ENCODE measurements around the gene KCND3.

The KCND3 gene

DNA sequence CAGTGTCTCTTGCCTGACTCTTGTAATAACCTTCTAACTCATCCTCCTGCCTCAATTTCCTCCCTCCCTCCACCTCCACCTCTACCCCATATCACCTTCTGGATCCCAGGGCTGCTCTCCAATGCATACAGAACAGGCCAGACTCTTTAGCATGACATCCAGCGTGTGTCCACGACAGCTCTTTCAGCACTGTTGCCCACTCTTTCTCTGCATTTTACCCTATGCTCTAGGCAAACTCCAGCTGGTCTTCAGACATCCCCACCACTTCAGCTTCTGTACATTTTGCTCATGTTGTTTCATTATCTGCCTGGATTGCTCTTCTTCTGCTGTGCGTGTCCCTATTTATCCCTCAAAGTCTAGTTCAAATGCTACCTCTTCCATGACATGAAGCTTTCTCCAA, 255.0 kb downstream of the KCND3 start:
- Histone ChIP-seq H4K20me1 (ENCODE audit: control insufficient read depth, insufficient read depth, low read depth, low read length) (no peaks in the 10 kb centered on the region), H3K27ac (ENCODE audit: low read depth, low read length) (no peak overlapping the region), H3K9me3 (ENCODE audit: control insufficient read depth, insufficient read depth, low read length) (no peaks in the 10 kb centered on the region), H3K4me2 (ENCODE audit: low read length) (no peak overlapping the region), H3K4me3 (ENCODE audit: low read length) (no peak overlapping the region), H3K36me3 (ENCODE audit: control insufficient read depth, low read length) (no peaks in the 10 kb centered on the region), H3K9me2 (replicated peaks; ENCODE audit: control insufficient read depth, low read length) (no peaks in the 10 kb centered on the region), H3F3A (ENCODE audit: control insufficient read depth, insufficient read depth) (peaks cover 3% of the 10 kb centered on the region; the same call in 1 of the 2 replicates), H3K79me2 (ENCODE audit: control insufficient read depth, low read length) (no peaks in the 10 kb centered on the region), H3K27me3 (ENCODE audit: control insufficient read depth, low read length) (peaks cover under 1% of the 10 kb centered on the region), H3K4me1 (ENCODE audit: control insufficient read depth, low read length) (peaks cover 25% of the 10 kb centered on the region)
- TF ChIP-seq EZH2phosphoT487 (IDR thresholded peaks at IDR 0.05; ENCODE audit: borderline replicate concordance, low read length) = no peak
- TF ChIP-seq, protein P1, sequence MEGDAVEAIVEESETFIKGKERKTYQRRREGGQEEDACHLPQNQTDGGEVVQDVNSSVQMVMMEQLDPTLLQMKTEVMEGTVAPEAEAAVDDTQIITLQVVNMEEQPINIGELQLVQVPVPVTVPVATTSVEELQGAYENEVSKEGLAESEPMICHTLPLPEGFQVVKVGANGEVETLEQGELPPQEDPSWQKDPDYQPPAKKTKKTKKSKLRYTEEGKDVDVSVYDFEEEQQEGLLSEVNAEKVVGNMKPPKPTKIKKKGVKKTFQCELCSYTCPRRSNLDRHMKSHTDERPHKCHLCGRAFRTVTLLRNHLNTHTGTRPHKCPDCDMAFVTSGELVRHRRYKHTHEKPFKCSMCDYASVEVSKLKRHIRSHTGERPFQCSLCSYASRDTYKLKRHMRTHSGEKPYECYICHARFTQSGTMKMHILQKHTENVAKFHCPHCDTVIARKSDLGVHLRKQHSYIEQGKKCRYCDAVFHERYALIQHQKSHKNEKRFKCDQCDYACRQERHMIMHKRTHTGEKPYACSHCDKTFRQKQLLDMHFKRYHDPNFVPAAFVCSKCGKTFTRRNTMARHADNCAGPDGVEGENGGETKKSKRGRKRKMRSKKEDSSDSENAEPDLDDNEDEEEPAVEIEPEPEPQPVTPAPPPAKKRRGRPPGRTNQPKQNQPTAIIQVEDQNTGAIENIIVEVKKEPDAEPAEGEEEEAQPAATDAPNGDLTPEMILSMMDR (IDR thresholded peaks at IDR 0.05; ENCODE audit: low read depth, low read length, poor library complexity, severe bottlenecking) = no peak

DNA sequence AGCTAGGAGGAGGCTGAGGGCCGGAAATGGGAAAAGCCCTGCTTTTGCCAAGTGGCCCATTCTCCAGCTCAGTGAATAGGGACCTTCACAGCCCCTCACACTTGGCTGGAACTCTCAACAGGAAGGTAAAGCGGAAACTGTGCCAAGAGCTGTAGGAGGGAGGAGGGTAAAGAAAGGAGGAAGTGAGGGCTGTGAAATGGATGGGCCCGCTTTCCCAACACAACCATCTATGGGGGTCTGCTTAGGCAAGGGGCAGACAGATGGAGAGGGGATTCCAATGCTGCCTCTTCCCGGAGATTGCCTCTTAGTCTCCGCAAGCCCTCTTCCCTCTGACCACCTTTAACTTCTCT, 255.5 kb downstream of the KCND3 start:
- Histone ChIP-seq H3K4me3 (ENCODE audit: low read length) (no peak overlapping the region), H3K4me1 (ENCODE audit: control insufficient read depth, low read length) (peaks cover 25% of the 10 kb centered on the region), H4K20me1 (ENCODE audit: control insufficient read depth, insufficient read depth, low read depth, low read length) (no peaks in the 10 kb centered on the region), H3K36me3 (ENCODE audit: control insufficient read depth, low read length) (no peaks in the 10 kb centered on the region), H3K4me2 (ENCODE audit: low read length) (no peak overlapping the region), H3F3A (ENCODE audit: control insufficient read depth, insufficient read depth) (peaks cover 3% of the 10 kb centered on the region; the same call in 1 of the 2 replicates), H3K9me2 (replicated peaks; ENCODE audit: control insufficient read depth, low read length) (no peaks in the 10 kb centered on the region), H3K79me2 (ENCODE audit: control insufficient read depth, low read length) (no peaks in the 10 kb centered on the region), H3K27me3 (ENCODE audit: control insufficient read depth, low read length) (no peaks in the 10 kb centered on the region; the same call in 1 of the 2 replicates), H3K9me3 (ENCODE audit: control insufficient read depth, insufficient read depth, low read length) (no peaks in the 10 kb centered on the region), H3K27ac (ENCODE audit: low read depth, low read length) (no peak overlapping the region)
- TF ChIP-seq, protein P1 (IDR thresholded peaks at IDR 0.05; ENCODE audit: low read depth, low read length, poor library complexity, severe bottlenecking) = no peak
- no peak for TF ChIP-seq EZH2phosphoT487 (IDR thresholded peaks at IDR 0.05; ENCODE audit: borderline replicate concordance, low read length)

DNA sequence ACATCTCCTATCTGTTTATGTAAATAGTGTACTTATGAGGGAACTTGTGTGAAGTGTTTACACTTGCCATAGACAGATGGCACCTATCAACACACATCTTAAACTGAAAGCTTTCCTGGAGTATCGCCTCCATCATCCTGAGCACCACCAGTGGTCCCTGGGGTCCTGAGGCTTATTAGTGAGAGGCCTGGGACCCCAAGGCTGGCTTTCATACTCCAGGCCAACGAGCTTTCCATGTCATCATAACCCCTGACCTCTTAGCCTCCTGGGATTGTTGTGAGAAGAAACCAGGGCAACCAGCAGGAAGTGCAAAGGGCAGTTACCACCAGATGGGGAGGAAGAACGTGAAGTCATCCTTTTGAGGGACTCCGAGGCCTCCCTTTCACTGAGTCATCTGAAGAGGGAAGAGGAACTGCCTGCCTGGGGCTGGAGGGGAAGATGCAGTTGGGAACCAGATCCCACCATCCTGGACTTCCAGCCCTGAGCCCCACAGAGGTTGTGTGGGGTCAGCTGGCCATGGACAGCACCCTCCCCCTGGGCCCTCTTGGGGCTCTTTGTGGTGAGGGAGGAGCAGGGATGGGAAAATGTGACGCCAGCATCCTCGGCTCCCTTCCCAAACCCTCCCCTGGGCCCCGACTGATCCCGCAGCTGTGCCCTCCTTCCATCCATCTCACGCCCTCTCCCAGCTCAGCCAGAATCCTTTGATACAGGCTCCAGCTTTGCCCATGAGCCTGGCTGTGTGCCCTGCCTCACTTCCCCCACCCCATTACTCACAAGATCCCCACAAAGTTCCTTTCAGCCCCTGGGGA, 256.1 kb downstream of the KCND3 start:
- Histone ChIP-seq H3K4me1 (ENCODE audit: control insufficient read depth, low read length) (peaks cover 20% of the 10 kb centered on the region), H3K4me3 (ENCODE audit: low read length) (no peak overlapping the region), H3K27me3 (ENCODE audit: control insufficient read depth, low read length) (no peaks in the 10 kb centered on the region; the same call in 1 of the 2 replicates), H3K4me2 (ENCODE audit: low read length) (no peak overlapping the region), H3K36me3 (ENCODE audit: control insufficient read depth, low read length) (no peaks in the 10 kb centered on the region), H3K79me2 (ENCODE audit: control insufficient read depth, low read length) (no peaks in the 10 kb centered on the region), H3K9me3 (ENCODE audit: control insufficient read depth, insufficient read depth, low read length) (no peaks in the 10 kb centered on the region), H3K9me2 (replicated peaks; ENCODE audit: control insufficient read depth, low read length) (no peaks in the 10 kb centered on the region), H3F3A (ENCODE audit: control insufficient read depth, insufficient read depth) (peaks cover 3% of the 10 kb centered on the region; the same call in 1 of the 2 replicates), H3K27ac (ENCODE audit: low read depth, low read length) (no peak overlapping the region), H4K20me1 (ENCODE audit: control insufficient read depth, insufficient read depth, low read depth, low read length) (no peaks in the 10 kb centered on the region)
- TF ChIP-seq, protein P1 (IDR thresholded peaks at IDR 0.05; ENCODE audit: low read depth, low read length, poor library complexity, severe bottlenecking) = no peak
- TF ChIP-seq EZH2phosphoT487 (IDR thresholded peaks at IDR 0.05; ENCODE audit: borderline replicate concordance, low read length) = no peak
